Measurements from ENCODE around the gene CNNM3.

CNNM3 gene

DNA sequence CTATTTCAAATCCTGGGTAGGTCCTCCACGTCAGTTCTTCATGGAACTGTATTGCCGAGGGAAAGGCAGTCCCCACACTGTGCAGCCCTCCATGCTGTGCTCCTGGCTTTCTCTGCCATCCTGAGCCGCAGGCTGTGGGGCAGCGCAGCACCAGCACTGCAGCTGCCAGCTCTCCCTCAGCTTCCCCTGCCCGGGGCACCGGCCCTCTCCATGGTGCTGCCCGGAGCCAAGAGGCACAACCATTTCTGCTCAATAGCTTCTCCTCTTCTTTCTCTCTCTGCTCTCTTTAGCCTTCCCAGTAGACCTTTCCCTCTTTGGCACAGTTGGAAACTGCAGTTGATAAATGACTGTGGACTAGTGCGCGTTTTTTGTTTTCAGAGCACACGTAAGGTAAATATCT, 15.6 kb downstream of the CNNM3 start:
- no peaks in the 10 kb centered on the region for H3K9me3 ChIP-seq (ENCODE audit: control insufficient read depth, insufficient read depth, low read depth, low read length)
- no peak overlapping the region for H3K4me3 ChIP-seq (ENCODE audit: low read depth, low read length)
- no peak overlapping the region for H3K9ac ChIP-seq (ENCODE audit: low read length)
- H3K36me3 ChIP-seq (ENCODE audit: control insufficient read depth, insufficient read depth, low read length): peaks cover 48% of the 10 kb centered on the region
- H3K27me3 ChIP-seq (ENCODE audit: control insufficient read depth, insufficient read depth, low read length): no peaks in the 10 kb centered on the region
- H3K27ac ChIP-seq (ENCODE audit: low read depth, low read length): no peak overlapping the region
- peaks cover 18% of the 10 kb centered on the region for H3K4me1 ChIP-seq (ENCODE audit: control insufficient read depth, insufficient read depth, low read length)

DNA sequence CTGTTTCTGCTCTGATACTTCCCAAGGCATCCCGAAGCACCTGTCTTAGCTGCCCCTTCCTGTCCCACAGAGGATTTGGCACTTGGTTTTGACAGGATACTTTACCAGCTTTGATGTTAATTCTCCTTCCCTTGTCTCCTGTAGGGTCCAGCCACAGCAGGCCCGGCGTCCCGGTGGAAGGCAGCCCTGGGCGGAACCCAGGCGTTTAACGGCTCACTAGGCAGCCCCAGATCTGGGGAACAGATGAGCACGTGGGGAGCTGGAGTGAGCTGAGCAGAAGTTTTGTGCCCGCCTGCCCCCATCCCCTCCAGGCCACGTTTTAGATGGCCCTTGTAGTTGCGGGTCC, 16.3 kb downstream of the CNNM3 start:
- Histone ChIP-seq H3K36me3 (ENCODE audit: control insufficient read depth, insufficient read depth, low read length) (peaks cover 46% of the 10 kb centered on the region), H3K4me1 (ENCODE audit: control insufficient read depth, insufficient read depth, low read length) (peaks cover 20% of the 10 kb centered on the region), H3K4me3 (ENCODE audit: low read depth, low read length) (peak overlapping the region; percentile 47), H3K27me3 (ENCODE audit: control insufficient read depth, insufficient read depth, low read length) (no peaks in the 10 kb centered on the region), H3K27ac (ENCODE audit: low read depth, low read length) (no peak overlapping the region), H3K9ac (ENCODE audit: low read length) (no peak overlapping the region), H3K9me3 (ENCODE audit: control insufficient read depth, insufficient read depth, low read depth, low read length) (no peaks in the 10 kb centered on the region)

DNA sequence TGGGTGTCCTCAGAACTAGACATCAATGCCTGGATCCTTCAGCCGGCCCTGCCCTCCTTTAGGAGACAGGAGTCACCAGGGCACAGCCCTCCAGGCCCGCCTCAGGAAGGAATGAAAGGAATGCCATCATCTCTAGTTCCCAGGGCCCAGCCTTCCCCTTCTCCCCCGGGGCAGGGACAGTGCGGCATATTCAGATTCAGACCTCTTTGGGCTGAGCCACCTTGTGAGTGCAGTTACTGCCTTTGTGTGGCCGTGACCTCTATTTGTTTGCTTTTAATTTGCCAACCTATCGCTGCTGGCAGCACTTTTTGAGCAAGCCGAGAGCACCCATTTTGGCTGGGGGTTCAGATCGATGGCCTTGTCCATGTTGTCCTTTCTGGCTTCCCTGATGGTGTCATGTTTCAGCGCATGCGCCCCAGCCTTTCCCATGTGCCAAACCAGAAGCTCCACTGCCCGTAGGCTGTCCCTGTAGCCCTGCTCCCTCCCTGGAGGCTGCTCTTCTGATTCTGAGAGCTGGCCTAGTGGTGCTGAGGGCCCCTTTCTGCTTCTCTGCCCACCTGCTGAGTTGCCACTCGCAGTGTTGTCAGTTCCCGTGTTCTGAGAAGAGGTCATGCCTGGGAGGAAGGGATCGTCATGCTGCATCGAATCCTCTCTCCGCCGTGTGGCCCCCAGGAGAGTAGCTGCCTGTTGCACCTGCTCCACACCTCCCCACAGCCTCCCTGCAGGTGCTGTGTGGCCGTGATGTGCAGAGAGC, 16.9 kb downstream of the CNNM3 start:
- peaks cover 46% of the 10 kb centered on the region for H3K36me3 ChIP-seq (ENCODE audit: control insufficient read depth, insufficient read depth, low read length)

GRCh38 chr2:96835830-96836229, 19.8 kb downstream of the CNNM3 start:
- H3K4me1 ChIP-seq (ENCODE audit: control insufficient read depth, insufficient read depth, low read length): peaks cover 29% of the 10 kb centered on the region
- no peak overlapping the region for H3K4me3 ChIP-seq (ENCODE audit: low read depth, low read length)
- no peak overlapping the region for H3K9ac ChIP-seq (ENCODE audit: low read length)
- no peaks in the 10 kb centered on the region for H3K9me3 ChIP-seq (ENCODE audit: control insufficient read depth, insufficient read depth, low read depth, low read length)
- H3K27ac ChIP-seq (ENCODE audit: low read depth, low read length): no peak overlapping the region
- H3K27me3 ChIP-seq (ENCODE audit: control insufficient read depth, insufficient read depth, low read length): no peaks in the 10 kb centered on the region
- H3K36me3 ChIP-seq (ENCODE audit: control insufficient read depth, insufficient read depth, low read length): peaks cover 24% of the 10 kb centered on the region

More for the DNA sequence above, 16.9 kb downstream of the CNNM3 start:
- Histone ChIP-seq H3K4me1 (ENCODE audit: control insufficient read depth, insufficient read depth, low read length) (peaks cover 23% of the 10 kb centered on the region), H3K27ac (ENCODE audit: low read depth, low read length) (no peak overlapping the region; the same call in 1 of the 2 replicates), H3K27me3 (ENCODE audit: control insufficient read depth, insufficient read depth, low read length) (no peaks in the 10 kb centered on the region), H3K9ac (ENCODE audit: low read length) (peak overlapping the region; percentile 44), H3K9me3 (ENCODE audit: control insufficient read depth, insufficient read depth, low read depth, low read length) (no peaks in the 10 kb centered on the region), H3K4me3 (ENCODE audit: low read depth, low read length) (peak overlapping the region; percentile 47)

GRCh38 chr2:96837575-96837974, 21.5 kb downstream of the CNNM3 start:
- Histone ChIP-seq H3K27me3 (ENCODE audit: control insufficient read depth, insufficient read depth, low read length) (no peaks in the 10 kb centered on the region), H3K36me3 (ENCODE audit: control insufficient read depth, insufficient read depth, low read length) (peaks cover 22% of the 10 kb centered on the region), H3K4me3 (ENCODE audit: low read depth, low read length) (no peak overlapping the region), H3K4me1 (ENCODE audit: control insufficient read depth, insufficient read depth, low read length) (peaks cover 23% of the 10 kb centered on the region), H3K9me3 (ENCODE audit: control insufficient read depth, insufficient read depth, low read depth, low read length) (no peaks in the 10 kb centered on the region), H3K27ac (ENCODE audit: low read depth, low read length) (no peak overlapping the region), H3K9ac (ENCODE audit: low read length) (no peak overlapping the region)

GRCh38 chr2:96838345-96839292, 22.6 kb downstream of the CNNM3 start:
- Histone ChIP-seq H3K36me3 (ENCODE audit: control insufficient read depth, insufficient read depth, low read length) (peaks cover 22% of the 10 kb centered on the region), H3K27me3 (ENCODE audit: control insufficient read depth, insufficient read depth, low read length) (no peaks in the 10 kb centered on the region), H3K27ac (ENCODE audit: low read depth, low read length) (no peak overlapping the region), H3K9me3 (ENCODE audit: control insufficient read depth, insufficient read depth, low read depth, low read length) (no peaks in the 10 kb centered on the region), H3K4me1 (ENCODE audit: control insufficient read depth, insufficient read depth, low read length) (peaks cover 16% of the 10 kb centered on the region), H3K9ac (ENCODE audit: low read length) (no peak overlapping the region), H3K4me3 (ENCODE audit: low read depth, low read length) (no peak overlapping the region)

GRCh38 chr2:96839293-96839874, 23.3 kb downstream of the CNNM3 start:
- no peaks in the 10 kb centered on the region for H3K27me3 ChIP-seq (ENCODE audit: control insufficient read depth, insufficient read depth, low read length)

DNA sequence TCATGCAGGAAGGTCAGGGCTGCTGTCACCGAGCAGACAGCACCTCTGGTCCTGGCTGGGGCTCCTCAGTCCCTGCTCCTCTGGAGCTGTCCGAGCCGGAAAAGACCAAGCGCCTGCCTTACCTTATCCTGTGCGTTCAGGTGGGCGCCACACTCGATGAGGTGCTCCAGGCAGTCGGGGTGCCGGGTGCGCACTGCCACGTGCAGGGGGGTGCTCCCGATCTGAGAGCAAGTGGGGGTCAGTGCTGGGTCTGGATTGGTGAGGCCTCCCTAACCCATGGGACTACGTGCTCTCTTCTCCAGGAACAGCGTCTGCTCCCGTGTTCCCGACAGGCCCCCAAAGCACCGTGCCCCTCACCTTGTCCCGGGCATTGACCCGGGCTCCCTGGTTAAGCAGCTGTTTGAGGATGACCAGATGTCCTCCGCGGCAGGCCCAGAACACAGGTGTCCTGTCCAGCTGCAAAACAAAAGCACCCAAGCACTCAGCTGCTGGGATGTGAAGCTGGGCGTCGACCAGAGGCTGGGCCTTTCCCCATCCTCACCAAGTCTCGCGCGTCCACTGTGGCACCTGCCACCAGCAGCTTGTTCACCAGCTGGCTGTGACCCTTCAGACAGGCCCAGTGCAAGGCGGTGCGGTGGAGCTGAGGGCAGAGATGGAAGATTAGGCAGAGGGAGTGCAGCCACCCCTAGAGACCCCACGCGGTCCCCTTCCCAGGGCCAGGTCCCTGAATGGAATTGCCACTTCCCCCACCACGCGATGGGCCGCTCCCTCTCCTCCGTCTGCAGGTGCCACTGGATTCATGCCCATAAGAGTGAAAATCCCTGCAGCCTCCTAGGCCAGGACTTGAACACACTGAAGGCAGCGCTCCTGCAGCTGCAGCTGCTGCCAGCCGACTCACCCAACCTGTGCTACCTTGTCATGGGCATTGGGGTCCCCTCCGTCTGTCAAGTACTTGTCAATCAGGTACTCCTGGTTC, 24.1 kb downstream of the CNNM3 start:
- no peak overlapping the region for H3K9ac ChIP-seq (ENCODE audit: low read length)

More at GRCh38 chr2:96839293-96839874, 23.3 kb downstream of the CNNM3 start:
- Histone ChIP-seq H3K4me1 (ENCODE audit: control insufficient read depth, insufficient read depth, low read length) (peaks cover 16% of the 10 kb centered on the region), H3K9me3 (ENCODE audit: control insufficient read depth, insufficient read depth, low read depth, low read length) (no peaks in the 10 kb centered on the region), H3K27ac (ENCODE audit: low read depth, low read length) (no peak overlapping the region), H3K4me3 (ENCODE audit: low read depth, low read length) (no peak overlapping the region), H3K9ac (ENCODE audit: low read length) (no peak overlapping the region), H3K36me3 (ENCODE audit: control insufficient read depth, insufficient read depth, low read length) (peaks cover 22% of the 10 kb centered on the region)

GRCh38 chr2:96841701-96842495, 25.8 kb downstream of the CNNM3 start:
- Histone ChIP-seq H3K4me3 (ENCODE audit: low read depth, low read length) (no peak overlapping the region), H3K9ac (ENCODE audit: low read length) (no peak overlapping the region), H3K4me1 (ENCODE audit: control insufficient read depth, insufficient read depth, low read length) (peaks cover 16% of the 10 kb centered on the region), H3K27ac (ENCODE audit: low read depth, low read length) (no peak overlapping the region), H3K27me3 (ENCODE audit: control insufficient read depth, insufficient read depth, low read length) (no peaks in the 10 kb centered on the region), H3K9me3 (ENCODE audit: control insufficient read depth, insufficient read depth, low read depth, low read length) (no peaks in the 10 kb centered on the region), H3K36me3 (ENCODE audit: control insufficient read depth, insufficient read depth, low read length) (peaks cover 23% of the 10 kb centered on the region)

More for the DNA sequence above, 24.1 kb downstream of the CNNM3 start:
- Histone ChIP-seq H3K36me3 (ENCODE audit: control insufficient read depth, insufficient read depth, low read length) (peaks cover 21% of the 10 kb centered on the region), H3K9me3 (ENCODE audit: control insufficient read depth, insufficient read depth, low read depth, low read length) (no peaks in the 10 kb centered on the region), H3K4me1 (ENCODE audit: control insufficient read depth, insufficient read depth, low read length) (peaks cover 16% of the 10 kb centered on the region), H3K27me3 (ENCODE audit: control insufficient read depth, insufficient read depth, low read length) (no peaks in the 10 kb centered on the region), H3K4me3 (ENCODE audit: low read depth, low read length) (no peak overlapping the region), H3K27ac (ENCODE audit: low read depth, low read length) (no peak overlapping the region)
